Nephron (organoid): ENCODE data around the gene NKD1.

ENCODE experiments used
- H3K27ac Mint-ChIP-seq, 3 experiments: 2 replicates each; pipeline ENCODE4 v1.8.0; 2020; ENCODE audit warnings: mixed read lengths in 3 of 3, mild to moderate bottlenecking in 2 of 3, moderate library complexity in 1 of 3
- H3K27me3 Mint-ChIP-seq: 2 replicates; pipeline ENCODE4 v1.8.0; 2021; ENCODE audit warnings: low read depth, mild to moderate bottlenecking, moderate library complexity, mixed read lengths
- H3K36me3 Mint-ChIP-seq: 2 replicates; pipeline ENCODE4 v1.8.0; 2020; ENCODE audit warnings: low read depth, mixed read lengths
- H3K4me1 Mint-ChIP-seq: 2 replicates; pipeline ENCODE4 v1.8.0; 2020; ENCODE audit warnings: mixed read lengths
- H3K4me3 Mint-ChIP-seq, 3 experiments: 2 replicates each; pipeline ENCODE4 v1.8.0; 2020; ENCODE audit warnings: mild to moderate bottlenecking in 3 of 3, mixed read lengths in 3 of 3, moderate library complexity in 2 of 3
- H3K9me3 Mint-ChIP-seq: 2 replicates; pipeline ENCODE4 v1.8.0; 2020; ENCODE audit warnings: mixed read lengths
- CTCF ChIP-seq, 3 experiments: fragments of 200-600 bp; sonication (generic); IDR thresholded peaks; one replicate each; pipeline ENCODE4 v1.5.0; 2021; ENCODE audit warnings: antibody characterized with exemption in 3 of 3; ENCODE audit not compliant: unreplicated experiment in 3 of 3

Gene NKD1

GRCh38 chr16:50678531-50678930, 130.3 kb downstream of the NKD1 start:
- H3K4me3 Mint-ChIP-seq: no peak overlapping the region
- H3K4me1 Mint-ChIP-seq: no peaks in the 10 kb centered on the region
- H3K27me3 Mint-ChIP-seq: peaks cover 5% of the 10 kb centered on the region
- peaks cover 3% of the 10 kb centered on the region for H3K36me3 Mint-ChIP-seq
- no peak for TF ChIP-seq CTCF (IDR thresholded peaks at IDR 0.05; ENCODE audit: unreplicated experiment in 3 of 3)
- H3K27ac Mint-ChIP-seq: no peak overlapping the region
- H3K9me3 Mint-ChIP-seq: peaks cover 2% of the 10 kb centered on the region

GRCh38 chr16:50679266-50679665, 131.1 kb downstream of the NKD1 start:
- Mint-ChIP-seq H3K36me3 (no peaks in the 10 kb centered on the region), H3K4me1 (no peaks in the 10 kb centered on the region), H3K27ac (no peak overlapping the region), H3K4me3 (no peak overlapping the region), H3K27me3 (peaks cover 5% of the 10 kb centered on the region), H3K9me3 (no peaks in the 10 kb centered on the region)
- TF ChIP-seq CTCF (IDR thresholded peaks at IDR 0.05; ENCODE audit: unreplicated experiment in 3 of 3): no peak

- H3K4me3 Mint-ChIP-seq: no peak overlapping the region
- H3K27ac Mint-ChIP-seq: no peak overlapping the region
- peaks cover 5% of the 10 kb centered on the region for H3K27me3 Mint-ChIP-seq
- TF ChIP-seq CTCF (IDR thresholded peaks at IDR 0.05; ENCODE audit: unreplicated experiment in 3 of 3): no peak
- no peaks in the 10 kb centered on the region for H3K4me1 Mint-ChIP-seq
- no peaks in the 10 kb centered on the region for H3K36me3 Mint-ChIP-seq
- H3K9me3 Mint-ChIP-seq: no peaks in the 10 kb centered on the region
Measured at GRCh38 chr16:50679676-50680555, 131.7 kb downstream of the NKD1 start.

- no peaks in the 10 kb centered on the region for H3K9me3 Mint-ChIP-seq
- H3K36me3 Mint-ChIP-seq: no peaks in the 10 kb centered on the region
- H3K4me3 Mint-ChIP-seq: no peak overlapping the region
- no peaks in the 10 kb centered on the region for H3K4me1 Mint-ChIP-seq
- H3K27ac Mint-ChIP-seq: no peak overlapping the region
- H3K27me3 Mint-ChIP-seq: peaks cover 5% of the 10 kb centered on the region
- no peak for TF ChIP-seq CTCF (IDR thresholded peaks at IDR 0.05; ENCODE audit: unreplicated experiment in 3 of 3)
Measured at GRCh38 chr16:50680556-50680893, 132.3 kb downstream of the NKD1 start.

GRCh38 chr16:50681021-50681885, 133.1 kb downstream of the NKD1 start, which contains the start of gene SNX20:
SNX20 (minus strand) TSS chr16:50681312; CDS start chr16:50677526, 3,786 bp downstream.
- Mint-ChIP-seq H3K27me3 (peaks cover 5% of the 10 kb centered on the region), H3K4me1 (no peaks in the 10 kb centered on the region), H3K9me3 (no peaks in the 10 kb centered on the region), H3K27ac (no peak within 1 kb of the TSS), H3K36me3 (no peaks in the 10 kb centered on the region), H3K4me3 (no peak within 1 kb of the TSS)
- TF ChIP-seq CTCF (IDR thresholded peaks at IDR 0.05; ENCODE audit: unreplicated experiment in 3 of 3): no peak
